Esophagus muscularis mucosa (tissue), 4 donors: ENCODE results near the gene CERS2. TPM values are rescaled to one million over a fixed set of nuclear protein-coding genes. Genes with fewer than 3 reads are reported as not detected.

ENCODE experiments used
- DNase-seq: peaks from one replicate; pipeline ENCODE4 v3.0.0-alpha.2; 2017; ENCODE audit errors: extremely low spot score
- H3K27ac ChIP-seq, 4 donors: fragments of 200-600 bp; sonication (generic); replicated peaks in 1 of 4; 1 replicate in 3 of 4; 2 replicates in 1 of 4; pipeline ENCODE4 v1.5.1; 2016 to 2019; ENCODE audit warnings: mild to moderate bottlenecking in 1 of 4
- H3K27me3 ChIP-seq, 4 donors: fragments of 200-600 bp; sonication (generic); one replicate each; pipeline versions ENCODE4 v1.5.1 to v1.6.0; 2016 to 2019
- H3K36me3 ChIP-seq, 4 donors: fragments of 200-600 bp; sonication (generic); one replicate each; pipeline ENCODE4 v1.5.1; 2016 to 2019
- H3K4me1 ChIP-seq, 4 donors: fragments of 200-600 bp; sonication (generic); one replicate each; pipeline ENCODE4 v1.5.1; 2016 to 2019
- H3K4me3 ChIP-seq, 4 donors: fragments of 200-600 bp; sonication (generic); 1 replicate in 2 of 4; 2 replicates in 2 of 4; pipeline ENCODE4 v1.5.1; 2016 to 2019; ENCODE audit warnings: mild to moderate bottlenecking in 4 of 4, moderate library complexity in 1 of 4
- H3K9me3 ChIP-seq, 4 donors: fragments of 200-600 bp; sonication (generic); 1 replicate in 3 of 4; 2 replicates in 1 of 4; pipeline ENCODE4 v1.5.1; 2016 to 2019
- EP300 ChIP-seq: sonication (generic); formaldehyde crosslinking; IDR thresholded peaks from one replicate; pipeline ENCODE4 v1.6.1; 2017; ENCODE audit warnings: antibody characterized with exemption
- POLR2A ChIP-seq: fragments of 450-650 bp; IDR thresholded peaks from one replicate; pipeline ENCODE4 v1.6.1; 2017; ENCODE audit warnings: antibody characterized with exemption, moderate library complexity, mild to moderate bottlenecking, low read depth
- POLR2AphosphoS5 ChIP-seq, 2 donors: sonication (generic); formaldehyde crosslinking; IDR thresholded peaks; one replicate each; pipeline ENCODE4 v1.6.1; 2017; ENCODE audit warnings: antibody characterized with exemption in 2 of 2
- WGBS: methylation state at CpG from one replicate; pipeline ENCODE4 v1.1.5; 2018; 5-methylcytosine and 5-hydroxymethylcytosine counted together
- intact Hi-C: fragments of 100-400 bp; cut with DNase I; formaldehyde crosslinking; loops from one replicate; pipeline ENCODE4 v1.15.1; 2023
- total RNA-seq, 4 donors: library from RNA; depleted of rRNA; stranded (reverse); fragments of >200 nt; gene quantifications; one replicate each; pipeline versions ENCODE4 v1.1.0 to v1.2.1, GENCODE V29; 2016
- TF ChIP-seq, protein P1 (sequence below), 3 experiments: fragments of 200-600 bp in 2 of 3; fragments of 450-650 bp in 1 of 3; sonication (generic) in 2 of 3; IDR thresholded peaks; one replicate each; pipeline ENCODE4 v1.5.1; 2017 to 2019; ENCODE audit warnings: antibody characterized with exemption in 3 of 3, mild to moderate bottlenecking in 2 of 3, moderate library complexity in 1 of 3

Gene CERS2
- total RNA-seq, 4 donors from 2014 or later: 91.8 to 130 (median 117) TPM

DNA sequence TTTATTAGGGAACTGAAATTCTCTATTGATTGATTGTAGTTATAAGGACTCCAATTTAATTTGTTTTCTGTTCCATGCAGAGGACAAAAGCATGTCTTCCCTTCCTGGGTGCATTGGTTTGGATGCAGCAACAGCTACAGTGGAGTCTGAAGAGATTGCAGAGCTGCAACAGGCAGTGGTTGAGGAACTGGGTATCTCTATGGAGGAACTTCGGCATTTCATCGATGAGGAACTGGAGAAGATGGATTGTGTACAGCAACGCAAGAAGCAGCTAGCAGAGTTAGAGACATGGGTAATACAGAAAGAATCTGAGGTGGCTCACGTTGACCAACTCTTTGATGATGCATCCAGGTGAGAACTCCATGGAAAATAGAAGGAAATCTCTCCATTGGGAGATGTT lies 47.0 kb downstream of the CERS2 start:
- Histone ChIP-seq H3K4me1 (peaks cover 7 to 25% (median 15%) of the 10 kb centered on the region in 4 donors), H3K9me3 (peaks cover 0 to 7% (median 2%) of the 10 kb centered on the region in 4 donors), H3K27ac (no peak overlapping the region), H3K4me3 (no peak overlapping the region), H3K36me3 (peaks cover 25 to 54% (median 51%) of the 10 kb centered on the region in 4 donors), H3K27me3 (no peaks in the 10 kb centered on the region)
- no peak for DNase-seq
- WGBS: 85% methylated on average over 4 of the region's 4 CpGs
- intact Hi-C loops: no loop called here
- TF ChIP-seq POLR2A (no peak), POLR2AphosphoS5 (IDR thresholded peaks at IDR 0.05) (no peak), EP300 (no peak)
- TF ChIP-seq, protein P1, sequence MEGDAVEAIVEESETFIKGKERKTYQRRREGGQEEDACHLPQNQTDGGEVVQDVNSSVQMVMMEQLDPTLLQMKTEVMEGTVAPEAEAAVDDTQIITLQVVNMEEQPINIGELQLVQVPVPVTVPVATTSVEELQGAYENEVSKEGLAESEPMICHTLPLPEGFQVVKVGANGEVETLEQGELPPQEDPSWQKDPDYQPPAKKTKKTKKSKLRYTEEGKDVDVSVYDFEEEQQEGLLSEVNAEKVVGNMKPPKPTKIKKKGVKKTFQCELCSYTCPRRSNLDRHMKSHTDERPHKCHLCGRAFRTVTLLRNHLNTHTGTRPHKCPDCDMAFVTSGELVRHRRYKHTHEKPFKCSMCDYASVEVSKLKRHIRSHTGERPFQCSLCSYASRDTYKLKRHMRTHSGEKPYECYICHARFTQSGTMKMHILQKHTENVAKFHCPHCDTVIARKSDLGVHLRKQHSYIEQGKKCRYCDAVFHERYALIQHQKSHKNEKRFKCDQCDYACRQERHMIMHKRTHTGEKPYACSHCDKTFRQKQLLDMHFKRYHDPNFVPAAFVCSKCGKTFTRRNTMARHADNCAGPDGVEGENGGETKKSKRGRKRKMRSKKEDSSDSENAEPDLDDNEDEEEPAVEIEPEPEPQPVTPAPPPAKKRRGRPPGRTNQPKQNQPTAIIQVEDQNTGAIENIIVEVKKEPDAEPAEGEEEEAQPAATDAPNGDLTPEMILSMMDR (IDR thresholded peaks at IDR 0.05): no peak

DNA sequence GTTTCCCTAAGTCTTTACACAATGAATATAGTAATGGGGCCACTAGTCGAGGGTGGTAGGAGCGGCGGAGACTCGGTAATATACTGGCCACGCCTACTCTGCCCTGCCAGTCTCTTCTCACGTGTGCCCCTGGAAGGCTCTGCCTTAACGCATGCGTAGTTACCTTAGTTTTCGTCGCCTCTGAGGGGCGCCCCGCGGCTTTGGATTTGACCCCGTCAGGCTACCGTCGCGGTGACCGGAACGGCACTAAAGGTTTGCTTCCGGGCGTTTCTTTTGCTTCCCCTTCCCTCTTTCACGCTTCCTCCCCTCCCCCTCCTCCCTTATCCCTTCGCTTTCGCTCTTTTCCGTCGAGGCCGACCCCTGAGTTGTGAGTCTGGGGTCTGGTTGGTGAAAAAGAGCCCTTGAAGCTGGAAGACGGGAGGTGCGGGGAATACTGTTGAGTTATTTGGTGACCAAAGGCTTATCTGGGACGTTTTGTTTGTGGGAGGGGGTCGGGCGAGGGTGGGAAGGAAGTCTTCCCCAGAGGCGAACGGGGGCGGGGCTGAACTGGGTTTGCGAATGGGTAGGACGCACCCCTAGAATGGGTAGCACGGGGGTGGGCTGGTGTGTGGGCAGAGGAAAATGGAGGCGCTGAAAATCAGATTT lies 48.4 kb downstream of the CERS2 start, which contains the start of gene SETDB1:
Gene SETDB1, plus strand, starts transcription at position 267 of the 645 bp plus-strand sequence. CDS start 1,352 bp downstream, outside the sequence.
- Histone ChIP-seq H3K4me1 (peaks cover 7 to 30% (median 15%) of the 10 kb centered on the region in 4 donors), H3K27ac (peak within 1 kb of the TSS; percentile 83 to 86 (median 85)), H3K9me3 (no peaks in the 10 kb centered on the region), H3K27me3 (no peaks in the 10 kb centered on the region), H3K36me3 (peaks cover 13 to 40% (median 37%) of the 10 kb centered on the region in 4 donors), H3K4me3 (peak within 1 kb of the TSS; percentile 66 to 85 (median 80))
- peak; percentile 98 for DNase-seq
- intact Hi-C loops: no loop called here
- under 1% methylated on average over 37 of the region's 39 CpGs for WGBS
- TF ChIP-seq, protein P1 (IDR thresholded peaks at IDR 0.05): peak in 2 of 3 experiments; percentile 19 to 43
- peak; percentile 84 to 96 for TF ChIP-seq POLR2AphosphoS5 (IDR thresholded peaks at IDR 0.05)
- TF ChIP-seq POLR2A: no peak

DNA sequence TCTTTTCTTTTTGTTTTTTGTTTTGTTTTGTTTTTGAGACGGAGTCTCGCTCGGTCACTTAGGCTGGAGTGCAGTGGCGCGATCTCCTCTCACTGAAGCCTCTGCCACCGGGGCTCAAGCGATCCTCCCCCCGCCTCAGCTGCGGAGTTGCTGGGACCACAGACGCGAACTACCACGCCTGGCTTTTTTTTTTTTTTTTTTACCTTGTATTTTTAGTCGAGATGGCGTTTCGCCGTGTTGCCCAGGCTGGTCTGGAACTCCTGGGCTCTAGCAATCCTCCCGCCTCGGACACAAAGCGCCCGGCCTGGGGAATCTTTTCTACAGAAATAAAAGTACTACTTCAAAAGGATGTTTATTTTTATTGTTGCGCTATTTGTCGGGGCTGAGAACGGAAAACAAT lies 49.6 kb downstream of the CERS2 start:
- Histone ChIP-seq H3K27ac (peak overlapping the region in 1 of 4 donors; percentile 85), H3K4me1 (peaks cover 7 to 30% (median 15%) of the 10 kb centered on the region in 4 donors), H3K4me3 (peak overlapping the region; percentile 66 to 85 (median 80)), H3K9me3 (no peaks in the 10 kb centered on the region), H3K36me3 (peaks cover 6 to 29% (median 26%) of the 10 kb centered on the region in 4 donors), H3K27me3 (no peaks in the 10 kb centered on the region)
- intact Hi-C loops: no loop called here
- no peak for TF ChIP-seq EP300
- TF ChIP-seq, protein P1 (IDR thresholded peaks at IDR 0.05): no peak
- no peak for TF ChIP-seq POLR2A
- TF ChIP-seq POLR2AphosphoS5 (IDR thresholded peaks at IDR 0.05): no peak
- DNase-seq: no peak
- WGBS: 86% methylated on average over 23 of the region's 23 CpGs

DNA sequence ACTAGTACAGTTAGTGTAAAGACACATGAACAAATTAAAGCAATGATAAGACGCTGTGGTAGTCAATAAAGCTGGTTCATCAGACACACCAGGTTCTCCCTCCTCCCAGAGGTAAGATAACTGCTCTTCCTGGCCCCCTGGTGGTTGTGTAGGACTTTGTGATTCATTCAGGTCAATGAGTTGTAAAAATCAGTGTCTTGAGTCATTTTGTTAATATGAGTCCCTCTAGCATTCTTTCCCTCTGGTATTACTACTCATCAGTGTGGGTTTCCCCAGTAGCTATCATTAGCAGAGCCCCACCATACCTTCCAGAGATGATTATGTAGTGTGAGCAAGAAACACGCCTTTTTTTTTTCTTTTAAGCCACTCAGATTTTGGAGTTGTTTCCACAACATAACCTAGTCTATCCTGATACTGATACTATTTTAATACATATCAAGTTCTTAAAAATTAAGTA lies 52.1 kb downstream of the CERS2 start:
- Histone ChIP-seq H3K36me3 (peaks cover 0 to 4% (median under 1%) of the 10 kb centered on the region in 4 donors), H3K27ac (no peak overlapping the region), H3K4me1 (peaks cover 7 to 22% (median 12%) of the 10 kb centered on the region in 4 donors), H3K27me3 (no peaks in the 10 kb centered on the region), H3K9me3 (no peaks in the 10 kb centered on the region), H3K4me3 (no peak overlapping the region)
- TF ChIP-seq EP300 (no peak), POLR2AphosphoS5 (IDR thresholded peaks at IDR 0.05) (peak in 1 of 2 donors; percentile 26)
- TF ChIP-seq, protein P1 (IDR thresholded peaks at IDR 0.05): peak; percentile 63 to 72 (median 72)
- no peak for DNase-seq
- 42% methylated on average over 2 of the region's 2 CpGs for WGBS
- intact Hi-C loops: loop anchor here (5.0 kb wide), 1 partner anchor 40 kb away; no protein-coding TSS in a partner anchor
